ENCODE results near the gene PPP4R1.

Gene PPP4R1

DNA sequence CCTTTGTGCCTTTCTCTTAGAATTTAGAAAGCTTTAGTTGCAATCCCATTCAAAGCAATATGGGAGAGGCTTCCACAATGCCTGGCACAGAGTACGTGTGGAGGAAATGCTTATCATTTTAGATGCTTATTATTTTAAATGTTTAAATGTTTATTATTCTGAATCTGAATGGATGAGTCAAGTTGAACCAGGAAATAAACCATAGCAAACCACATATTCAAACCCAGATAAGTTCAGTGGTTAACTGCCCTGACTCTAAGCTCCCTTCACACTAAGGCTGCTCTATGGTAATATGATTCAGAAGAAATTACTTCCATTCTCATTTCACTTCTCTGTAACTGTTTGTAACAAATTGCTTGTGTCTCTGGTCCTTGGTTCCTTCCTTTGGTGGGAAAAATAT is 5.2 kb upstream of the PPP4R1 start:
- Histone ChIP-seq H3K27ac (peak overlapping the region; percentile 71), H3K4me3 (ENCODE audit: low read depth, low read length) (no peak overlapping the region), H3K36me3 (replicated peaks) (no peaks in the 10 kb centered on the region), H3K27me3 (replicated peaks) (no peaks in the 10 kb centered on the region)
- in situ Hi-C loops (cut with HindIII; ENCODE audit: low pct_ligation_motif_present, low sequenced_read_pairs) = no loop called here
- peak; percentile 60 for DNase-seq
- TF ChIP-seq, protein P1, sequence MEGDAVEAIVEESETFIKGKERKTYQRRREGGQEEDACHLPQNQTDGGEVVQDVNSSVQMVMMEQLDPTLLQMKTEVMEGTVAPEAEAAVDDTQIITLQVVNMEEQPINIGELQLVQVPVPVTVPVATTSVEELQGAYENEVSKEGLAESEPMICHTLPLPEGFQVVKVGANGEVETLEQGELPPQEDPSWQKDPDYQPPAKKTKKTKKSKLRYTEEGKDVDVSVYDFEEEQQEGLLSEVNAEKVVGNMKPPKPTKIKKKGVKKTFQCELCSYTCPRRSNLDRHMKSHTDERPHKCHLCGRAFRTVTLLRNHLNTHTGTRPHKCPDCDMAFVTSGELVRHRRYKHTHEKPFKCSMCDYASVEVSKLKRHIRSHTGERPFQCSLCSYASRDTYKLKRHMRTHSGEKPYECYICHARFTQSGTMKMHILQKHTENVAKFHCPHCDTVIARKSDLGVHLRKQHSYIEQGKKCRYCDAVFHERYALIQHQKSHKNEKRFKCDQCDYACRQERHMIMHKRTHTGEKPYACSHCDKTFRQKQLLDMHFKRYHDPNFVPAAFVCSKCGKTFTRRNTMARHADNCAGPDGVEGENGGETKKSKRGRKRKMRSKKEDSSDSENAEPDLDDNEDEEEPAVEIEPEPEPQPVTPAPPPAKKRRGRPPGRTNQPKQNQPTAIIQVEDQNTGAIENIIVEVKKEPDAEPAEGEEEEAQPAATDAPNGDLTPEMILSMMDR (IDR thresholded peaks at IDR 0.05; ENCODE audit: low read depth, low read length, missing control alignments) = no peak

DNA sequence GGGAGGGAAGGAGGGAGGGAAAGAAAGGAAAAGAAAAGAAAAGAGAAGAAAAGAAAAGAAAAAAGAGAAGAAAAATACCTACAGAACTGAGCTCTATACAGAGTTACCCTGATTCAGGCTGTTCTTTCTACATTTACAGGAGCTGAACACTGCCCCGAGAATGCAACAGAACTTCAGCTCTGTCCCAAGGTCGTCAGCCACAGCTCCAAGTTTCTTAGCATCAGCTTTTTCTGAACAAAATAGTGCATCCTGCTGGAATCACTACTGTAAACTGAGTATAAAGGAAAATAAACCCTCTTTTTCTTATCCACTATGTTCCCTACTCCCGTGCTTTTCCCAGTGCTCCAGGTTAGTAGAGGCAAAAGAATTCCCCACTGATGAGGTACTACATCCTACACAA is 4.7 kb upstream of the PPP4R1 start:
- no peak overlapping the region for H3K4me3 ChIP-seq (ENCODE audit: low read depth, low read length)
- no peaks in the 10 kb centered on the region for H3K36me3 ChIP-seq (replicated peaks)
- DNase-seq = no peak
- H3K27me3 ChIP-seq (replicated peaks) = no peaks in the 10 kb centered on the region
- peak overlapping the region; percentile 71 for H3K27ac ChIP-seq
- in situ Hi-C loops (cut with HindIII; ENCODE audit: low pct_ligation_motif_present, low sequenced_read_pairs) = no loop called here
- TF ChIP-seq, protein P1 (IDR thresholded peaks at IDR 0.05; ENCODE audit: low read depth, low read length, missing control alignments) = no peak

DNA sequence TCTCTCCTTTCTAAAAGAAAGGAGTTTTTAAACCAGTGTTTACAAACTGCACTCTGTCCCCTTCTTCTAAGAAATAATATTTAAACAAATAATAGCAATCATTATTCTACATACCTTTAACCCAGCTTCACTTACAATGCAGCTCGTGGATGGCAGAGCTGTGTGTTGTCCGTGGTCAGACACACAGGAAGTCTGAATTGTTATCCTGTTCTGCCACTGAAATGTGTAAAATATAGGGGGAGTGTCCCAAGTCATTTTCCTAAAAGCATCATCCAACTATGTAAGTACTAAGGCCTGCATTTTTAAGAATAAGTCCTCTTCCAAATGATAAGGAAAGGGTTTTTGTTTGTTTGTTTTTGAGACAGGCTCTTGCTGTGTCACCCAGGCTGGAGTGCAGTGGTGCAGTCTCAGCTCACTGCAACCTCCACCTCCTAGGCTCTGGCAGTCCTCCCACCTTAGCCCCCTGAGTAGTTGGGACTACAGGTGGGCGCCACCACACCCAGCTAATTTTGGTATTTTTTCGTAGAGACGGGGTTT is 2.7 kb upstream of the PPP4R1 start:
- TF ChIP-seq, protein P1 (IDR thresholded peaks at IDR 0.05; ENCODE audit: low read depth, low read length, missing control alignments) = no peak
- Histone ChIP-seq H3K27me3 (replicated peaks) (no peaks in the 10 kb centered on the region), H3K27ac (peak overlapping the region; percentile 79), H3K36me3 (replicated peaks) (no peaks in the 10 kb centered on the region), H3K4me3 (ENCODE audit: low read depth, low read length) (no peak overlapping the region)
- no peak for DNase-seq
- in situ Hi-C loops (cut with HindIII; ENCODE audit: low pct_ligation_motif_present, low sequenced_read_pairs) = no loop called here

DNA sequence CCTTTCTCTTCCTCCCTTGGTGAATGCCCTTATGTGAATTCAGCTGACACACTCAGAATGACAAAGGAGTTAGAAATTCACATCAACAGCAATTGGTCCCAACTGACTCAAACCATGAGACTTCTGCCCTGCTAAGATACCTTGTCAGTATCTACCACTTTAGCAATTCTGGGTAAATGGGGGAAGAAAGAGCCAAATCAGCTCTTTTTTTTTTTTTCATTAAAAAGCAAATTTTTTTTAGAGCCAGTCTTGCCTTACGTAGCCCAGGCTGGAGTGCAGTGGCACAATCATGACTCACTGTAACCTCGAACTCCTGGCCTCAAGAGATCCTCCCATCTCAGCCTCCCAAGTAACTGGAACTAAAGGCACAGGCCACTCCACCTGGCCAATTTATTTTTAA is 1.7 kb upstream of the PPP4R1 start:
- H3K27ac ChIP-seq = peak overlapping the region; percentile 79
- H3K36me3 ChIP-seq (replicated peaks) = peaks cover 5% of the 10 kb centered on the region
- TF ChIP-seq, protein P1 (IDR thresholded peaks at IDR 0.05; ENCODE audit: low read depth, low read length, missing control alignments) = no peak
- H3K4me3 ChIP-seq (ENCODE audit: low read depth, low read length) = no peak overlapping the region
- DNase-seq = no peak
- H3K27me3 ChIP-seq (replicated peaks) = no peaks in the 10 kb centered on the region
- in situ Hi-C loops (cut with HindIII; ENCODE audit: low pct_ligation_motif_present, low sequenced_read_pairs) = no loop called here

DNA sequence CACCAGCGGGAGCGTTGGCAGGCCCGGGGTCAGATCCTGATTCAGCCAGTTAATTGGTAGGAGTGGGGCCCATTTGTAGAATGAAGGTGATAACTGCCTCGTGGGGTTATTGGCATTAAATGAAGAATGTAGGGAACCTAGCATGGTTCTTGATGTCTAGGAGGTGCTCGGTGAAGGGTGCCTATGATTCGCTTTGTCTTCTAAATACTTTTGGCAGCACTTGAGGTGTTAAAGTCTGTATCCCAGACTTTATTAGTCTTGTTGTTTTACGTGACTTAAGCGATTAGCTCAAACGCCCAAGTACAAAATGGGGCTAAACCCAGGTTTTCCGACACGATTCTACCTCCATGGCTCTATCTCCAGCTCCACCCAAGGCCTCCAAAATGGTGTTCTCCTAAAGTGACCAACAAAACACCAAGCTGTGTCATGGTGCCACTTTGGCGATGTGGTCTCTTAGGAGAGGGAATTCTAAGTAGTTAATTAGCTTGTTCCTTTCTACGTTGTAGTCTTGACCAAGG is 980 bp upstream of the PPP4R1 start:
- peaks cover 7% of the 10 kb centered on the region for H3K36me3 ChIP-seq (replicated peaks)
- peak overlapping the region; percentile 80 for H3K4me3 ChIP-seq (ENCODE audit: low read depth, low read length)
- in situ Hi-C loops (cut with HindIII; ENCODE audit: low pct_ligation_motif_present, low sequenced_read_pairs) = no loop called here
- TF ChIP-seq, protein P1 (IDR thresholded peaks at IDR 0.05; ENCODE audit: low read depth, low read length, missing control alignments) = no peak
- H3K27ac ChIP-seq = peak overlapping the region; percentile 79
- no peaks in the 10 kb centered on the region for H3K27me3 ChIP-seq (replicated peaks)
- DNase-seq = no peak

Data from brain microvascular endothelial cell (primary cell).